Prostate gland (tissue), 2 donors: ENCODE results near the gene SH3BGR. TPM values are rescaled to one million over a fixed set of nuclear protein-coding genes. Genes with fewer than 3 reads are reported as not detected.

ENCODE experiments used
- DNase-seq: peaks from one replicate; pipeline ENCODE4 v3.0.0-alpha.2; 2019; ENCODE audit warnings: low spot score
- H3K27ac ChIP-seq, 2 donors: fragments of 200-600 bp; sonication (generic); 2 replicates each; pipeline ENCODE4 v1.5.1; 2017 to 2019
- H3K27me3 ChIP-seq: fragments of 200-600 bp; sonication (generic); replicated peaks from 2 replicates; pipeline ENCODE4 v1.5.1; 2019; ENCODE audit not compliant: insufficient read depth
- H3K36me3 ChIP-seq, 2 donors: fragments of 200-600 bp; sonication (generic); 1 replicate in 1 of 2; 2 replicates in 1 of 2; pipeline versions ENCODE4 v1.5.1 to v1.8.1; 2017 to 2019
- H3K4me1 ChIP-seq: fragments of 200-600 bp; sonication (generic); replicated peaks from 2 replicates; pipeline ENCODE4 v1.5.1; 2019
- H3K4me3 ChIP-seq, 2 donors: fragments of 200-600 bp; sonication (generic); 2 replicates each; pipeline ENCODE4 v1.5.1; 2017 to 2019
- H3K9me3 ChIP-seq: fragments of 200-600 bp; sonication (generic); 2 replicates; pipeline ENCODE4 v1.5.1; 2017
- POLR2A ChIP-seq: fragments of 450-650 bp; IDR thresholded peaks from one replicate; pipeline ENCODE4 v1.6.1; 2016; ENCODE audit warnings: antibody characterized with exemption, mild to moderate bottlenecking
- POLR2AphosphoS5 ChIP-seq: sonication (generic); formaldehyde crosslinking; IDR thresholded peaks from one replicate; pipeline ENCODE4 v1.6.1; 2017; ENCODE audit warnings: antibody characterized with exemption
- WGBS: methylation state at CpG from one replicate; pipeline ENCODE4 v1.1.5; 2018; 5-methylcytosine and 5-hydroxymethylcytosine counted together
- intact Hi-C: fragments of 100-400 bp; cut with DNase I; formaldehyde crosslinking; loops from one replicate; pipeline ENCODE4 v1.14.2; 2022
- total RNA-seq, 2 donors: library from RNA; depleted of rRNA; stranded (reverse); fragments of >200 nt; gene quantifications; one replicate each; pipeline ENCODE4 v1.1.0, GENCODE V29; 2016
- TF ChIP-seq, protein P1 (sequence below), 4 experiments: fragments of 200-600 bp in 2 of 4; fragments of 450-650 bp in 2 of 4; sonication (generic) in 2 of 4; IDR thresholded peaks; 1 replicate in 3 of 4; 2 replicates in 1 of 4; pipeline ENCODE4 v1.5.1; 2016 to 2019; ENCODE audit warnings: antibody characterized with exemption in 4 of 4, mild to moderate bottlenecking in 2 of 4, moderate library complexity in 2 of 4

The SH3BGR gene
- total RNA-seq, 2 donors from 2014 or later, result 4.8 to 5.1 TPM

- no peak for DNase-seq
- H3K4me1 ChIP-seq, result no peaks in the 10 kb centered on the region
- no peak overlapping the region for H3K4me3 ChIP-seq
- H3K27me3 ChIP-seq, result no peaks in the 10 kb centered on the region
- WGBS, result 95% methylated on average over 1 of the region's 1 CpG
- H3K36me3 ChIP-seq, result no peaks in the 10 kb centered on the region
- no peak for TF ChIP-seq POLR2A
- TF ChIP-seq, protein P1, sequence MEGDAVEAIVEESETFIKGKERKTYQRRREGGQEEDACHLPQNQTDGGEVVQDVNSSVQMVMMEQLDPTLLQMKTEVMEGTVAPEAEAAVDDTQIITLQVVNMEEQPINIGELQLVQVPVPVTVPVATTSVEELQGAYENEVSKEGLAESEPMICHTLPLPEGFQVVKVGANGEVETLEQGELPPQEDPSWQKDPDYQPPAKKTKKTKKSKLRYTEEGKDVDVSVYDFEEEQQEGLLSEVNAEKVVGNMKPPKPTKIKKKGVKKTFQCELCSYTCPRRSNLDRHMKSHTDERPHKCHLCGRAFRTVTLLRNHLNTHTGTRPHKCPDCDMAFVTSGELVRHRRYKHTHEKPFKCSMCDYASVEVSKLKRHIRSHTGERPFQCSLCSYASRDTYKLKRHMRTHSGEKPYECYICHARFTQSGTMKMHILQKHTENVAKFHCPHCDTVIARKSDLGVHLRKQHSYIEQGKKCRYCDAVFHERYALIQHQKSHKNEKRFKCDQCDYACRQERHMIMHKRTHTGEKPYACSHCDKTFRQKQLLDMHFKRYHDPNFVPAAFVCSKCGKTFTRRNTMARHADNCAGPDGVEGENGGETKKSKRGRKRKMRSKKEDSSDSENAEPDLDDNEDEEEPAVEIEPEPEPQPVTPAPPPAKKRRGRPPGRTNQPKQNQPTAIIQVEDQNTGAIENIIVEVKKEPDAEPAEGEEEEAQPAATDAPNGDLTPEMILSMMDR (IDR thresholded peaks at IDR 0.05), result no peak
- TF ChIP-seq POLR2AphosphoS5, result no peak
- intact Hi-C loops, result no loop called here
- no peaks in the 10 kb centered on the region for H3K9me3 ChIP-seq
- H3K27ac ChIP-seq, result no peak overlapping the region
Measured at GRCh38 chr21:39510240-39510639, 58.5 kb downstream of the SH3BGR start.

DNA sequence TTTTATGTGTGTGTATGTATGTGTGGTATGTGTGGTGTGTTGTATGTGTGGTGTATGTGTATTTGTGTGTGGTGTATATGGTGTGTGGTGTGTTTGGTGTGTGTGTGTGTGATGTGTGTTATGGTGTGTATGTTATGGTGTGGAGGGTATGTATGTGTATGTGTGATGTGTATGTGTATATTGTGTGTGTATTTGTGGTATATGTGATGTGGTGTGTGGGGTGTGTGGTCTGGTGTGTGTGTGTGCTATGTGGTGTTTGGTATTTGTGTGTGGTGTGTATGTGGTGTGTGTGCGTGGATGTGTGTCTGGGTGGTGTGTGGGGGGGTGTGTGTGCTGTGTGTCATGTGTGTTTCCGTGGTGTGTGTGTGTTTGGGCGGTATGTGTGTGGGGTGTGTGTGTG lies 59.3 kb downstream of the SH3BGR start:
- Histone ChIP-seq H3K4me1 (no peaks in the 10 kb centered on the region), H3K9me3 (no peaks in the 10 kb centered on the region), H3K27ac (no peak overlapping the region), H3K4me3 (no peak overlapping the region), H3K27me3 (no peaks in the 10 kb centered on the region), H3K36me3 (no peaks in the 10 kb centered on the region)
- intact Hi-C loops, result no loop called here
- WGBS, result 100% methylated on average over 3 of the region's 3 CpGs
- TF ChIP-seq, protein P1 (IDR thresholded peaks at IDR 0.05), result no peak
- TF ChIP-seq POLR2AphosphoS5 (no peak), POLR2A (no peak)
- no peak for DNase-seq

- intact Hi-C loops, result no loop called here
- H3K27ac ChIP-seq, result no peak overlapping the region
- H3K27me3 ChIP-seq, result no peaks in the 10 kb centered on the region
- H3K4me1 ChIP-seq, result no peaks in the 10 kb centered on the region
- H3K9me3 ChIP-seq, result no peaks in the 10 kb centered on the region
- WGBS, result 78% methylated on average over 1 of the region's 1 CpG
- no peaks in the 10 kb centered on the region for H3K36me3 ChIP-seq
- TF ChIP-seq POLR2AphosphoS5 (no peak), POLR2A (no peak)
- TF ChIP-seq, protein P1 (IDR thresholded peaks at IDR 0.05), result no peak
- H3K4me3 ChIP-seq, result no peak overlapping the region
- no peak for DNase-seq
Measured at GRCh38 chr21:39513735-39514134, 62.0 kb downstream of the SH3BGR start.

DNA sequence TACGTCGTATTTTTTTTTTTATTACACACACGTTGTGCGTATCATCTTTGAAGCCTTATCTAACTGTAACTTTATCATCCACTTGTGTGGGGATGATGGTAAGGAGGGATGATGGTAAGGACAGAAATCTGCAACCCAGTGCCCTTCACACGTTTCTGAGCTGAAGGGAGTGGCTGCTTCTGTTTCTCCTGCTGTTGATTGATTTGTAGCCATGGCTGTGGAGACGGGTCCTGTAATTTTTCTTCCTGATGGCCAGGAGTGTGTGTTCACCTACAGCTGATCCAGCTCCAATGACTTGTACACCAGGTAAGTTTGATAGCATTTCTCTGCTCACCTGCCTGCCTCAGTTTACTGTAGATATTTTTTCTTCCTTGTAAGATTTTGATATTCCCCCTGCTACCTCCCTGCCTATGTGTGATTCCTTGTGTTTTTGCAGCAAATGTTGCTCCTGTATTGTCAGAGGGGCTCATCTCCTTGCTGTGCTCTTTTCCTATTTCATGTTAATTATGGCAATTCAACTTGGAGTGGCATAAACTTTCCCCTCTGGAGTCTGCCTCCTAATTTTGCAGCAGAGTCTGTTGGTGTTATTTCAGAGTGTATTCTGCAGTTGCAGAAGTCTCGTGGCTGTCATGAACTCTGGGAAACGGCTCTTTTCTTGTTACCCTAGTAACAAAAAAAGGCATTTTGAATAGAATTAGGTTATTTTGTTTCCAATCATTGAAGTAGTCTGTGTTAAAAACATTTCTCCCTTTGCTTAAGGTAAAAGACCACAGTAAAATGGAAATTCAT lies 64.1 kb downstream of the SH3BGR start:
- Histone ChIP-seq H3K4me1 (no peaks in the 10 kb centered on the region), H3K36me3 (no peaks in the 10 kb centered on the region), H3K27me3 (no peaks in the 10 kb centered on the region), H3K9me3 (no peaks in the 10 kb centered on the region), H3K27ac (no peak overlapping the region), H3K4me3 (no peak overlapping the region)
- DNase-seq, result no peak
- WGBS, result 57% methylated on average over 8 of the region's 8 CpGs
- intact Hi-C loops, result no loop called here
- TF ChIP-seq, protein P1 (IDR thresholded peaks at IDR 0.05), result no peak
- TF ChIP-seq POLR2A, result no peak
- no peak for TF ChIP-seq POLR2AphosphoS5
